ENCODE measurements around the gene ATP10A.

The ATP10A gene

GRCh38 chr15:25838191-25838870 is 24.8 kb downstream of the ATP10A start:
- H3K9me3 ChIP-seq: no peaks in the 10 kb centered on the region
- no peak overlapping the region for H3K27ac ChIP-seq
- no peaks in the 10 kb centered on the region for H3K4me1 ChIP-seq (ENCODE audit: control insufficient read depth in 1 of 2, insufficient read depth in 1 of 2, low read depth in 1 of 2, low read length in 1 of 2)
- no peaks in the 10 kb centered on the region for H3K36me3 ChIP-seq
- H3K4me3 ChIP-seq (ENCODE audit: low read depth in 1 of 2, low read length in 1 of 2): no peak overlapping the region
- TF ChIP-seq CTCF (IDR thresholded peaks at IDR 0.05): no peak
- no peaks in the 10 kb centered on the region for H3K27me3 ChIP-seq

DNA sequence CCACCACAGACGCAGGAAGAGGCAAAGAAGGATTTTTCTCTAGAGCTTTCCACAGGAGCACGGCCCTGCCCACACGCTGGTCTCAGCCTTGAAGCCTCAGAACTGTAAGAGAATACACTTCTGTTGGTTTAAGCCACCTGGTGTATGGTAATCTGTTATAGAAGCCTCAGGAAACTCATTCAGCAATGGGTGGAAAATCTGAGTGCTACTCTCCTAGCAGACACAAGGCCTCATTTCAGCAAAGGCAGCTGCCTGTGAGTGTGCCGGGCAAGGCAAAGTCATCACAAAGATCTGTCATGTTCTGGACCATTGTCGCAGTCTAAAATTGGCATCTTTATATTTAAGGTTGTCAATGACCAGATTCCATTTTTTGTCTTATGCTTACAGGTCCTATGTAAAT is 31.0 kb downstream of the ATP10A start:
- no peak for TF ChIP-seq CTCF (IDR thresholded peaks at IDR 0.05)
- no peak overlapping the region for H3K27ac ChIP-seq
- H3K9me3 ChIP-seq: no peaks in the 10 kb centered on the region
- no peaks in the 10 kb centered on the region for H3K36me3 ChIP-seq
- no peak overlapping the region for H3K4me3 ChIP-seq (ENCODE audit: low read depth in 1 of 2, low read length in 1 of 2)
- H3K4me1 ChIP-seq (ENCODE audit: control insufficient read depth in 1 of 2, insufficient read depth in 1 of 2, low read depth in 1 of 2, low read length in 1 of 2): no peaks in the 10 kb centered on the region
- H3K27me3 ChIP-seq: no peaks in the 10 kb centered on the region

DNA sequence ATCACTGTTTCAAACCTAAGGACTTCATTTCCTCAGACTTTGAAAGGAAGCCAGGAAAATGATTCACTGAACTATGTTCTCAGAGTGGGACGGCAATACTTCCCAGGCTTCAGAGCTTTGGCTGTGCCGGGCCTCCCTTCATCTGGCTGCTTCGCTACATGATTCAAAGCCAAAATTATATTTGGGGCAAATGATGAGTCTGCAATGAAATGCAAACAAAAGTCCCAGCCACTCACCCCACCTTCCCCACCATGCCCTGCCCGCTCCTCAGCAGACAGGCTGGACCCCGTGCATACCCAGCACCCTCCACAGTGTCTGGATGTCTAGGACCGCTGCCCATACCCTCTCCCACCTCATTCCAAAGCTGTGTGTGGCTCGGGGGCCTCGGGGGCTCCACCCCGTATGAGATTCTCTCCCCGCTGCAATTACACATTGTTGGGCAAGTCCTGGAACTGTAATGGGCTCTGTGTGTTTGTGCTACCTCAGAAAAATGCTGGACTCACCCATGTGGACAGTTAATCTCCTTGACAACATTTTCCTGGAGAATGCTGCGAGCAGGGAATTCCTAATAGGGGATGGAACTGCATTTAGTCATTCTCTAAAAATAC is 32.2 kb downstream of the ATP10A start:
- H3K27ac ChIP-seq: no peak overlapping the region
- no peak for TF ChIP-seq CTCF (IDR thresholded peaks at IDR 0.05)
- H3K4me3 ChIP-seq (ENCODE audit: low read depth in 1 of 2, low read length in 1 of 2): no peak overlapping the region
- H3K36me3 ChIP-seq: no peaks in the 10 kb centered on the region
- H3K27me3 ChIP-seq: no peaks in the 10 kb centered on the region
- H3K9me3 ChIP-seq: no peaks in the 10 kb centered on the region
- no peaks in the 10 kb centered on the region for H3K4me1 ChIP-seq (ENCODE audit: control insufficient read depth in 1 of 2, insufficient read depth in 1 of 2, low read depth in 1 of 2, low read length in 1 of 2)

- TF ChIP-seq CTCF (IDR thresholded peaks at IDR 0.05): no peak
- Histone ChIP-seq H3K36me3 (no peaks in the 10 kb centered on the region), H3K4me1 (ENCODE audit: control insufficient read depth in 1 of 2, insufficient read depth in 1 of 2, low read depth in 1 of 2, low read length in 1 of 2) (no peaks in the 10 kb centered on the region), H3K9me3 (no peaks in the 10 kb centered on the region), H3K4me3 (ENCODE audit: low read depth in 1 of 2, low read length in 1 of 2) (no peak overlapping the region), H3K27ac (no peak overlapping the region), H3K27me3 (no peaks in the 10 kb centered on the region)
These were observed 34.1 kb downstream of the ATP10A start for GRCh38 chr15:25829073-25829472.

- H3K27ac ChIP-seq: no peak overlapping the region
- no peaks in the 10 kb centered on the region for H3K27me3 ChIP-seq
- no peaks in the 10 kb centered on the region for H3K4me1 ChIP-seq (ENCODE audit: control insufficient read depth in 1 of 2, insufficient read depth in 1 of 2, low read depth in 1 of 2, low read length in 1 of 2)
- no peak overlapping the region for H3K4me3 ChIP-seq (ENCODE audit: low read depth in 1 of 2, low read length in 1 of 2)
- TF ChIP-seq CTCF (IDR thresholded peaks at IDR 0.05): no peak
- no peaks in the 10 kb centered on the region for H3K36me3 ChIP-seq
- H3K9me3 ChIP-seq: no peaks in the 10 kb centered on the region
These were observed 37.9 kb downstream of the ATP10A start for GRCh38 chr15:25825207-25825606.
